GM19023 (cell line): ENCODE measurements around the gene PARVA.
"Not testable (repeated sequence)": the region's sequence is repeated elsewhere in the genome, so short reads cannot be mapped to it uniquely, and the experiment has no call there.

Experiments
- ATAC-seq: cut with Tn5 transposase; IDR thresholded peaks from one replicate; pipeline ENCODE4 v1.9.1; 2021; ENCODE audit warnings: mild to moderate bottlenecking, moderate library complexity; ENCODE audit not compliant: unreplicated experiment

PARVA gene

GRCh38 chr11:12377106-12377823 lies at the start of gene PARVA:
TSS of gene PARVA (plus strand) at chr11:12377571. CDS start at chr11:12377648, 77 bp downstream.
- no peak for ATAC-seq

GRCh38 chr11:12329169-12329568 lies 48.2 kb upstream of the PARVA start:
- ATAC-seq: no peak

GRCh38 chr11:12329797-12330196 lies 47.6 kb upstream of the PARVA start:
- ATAC-seq: no peak

- no peak for ATAC-seq
Measured at GRCh38 chr11:12330485-12331231, 46.7 kb upstream of the PARVA start.

- ATAC-seq: no peak
Measured at GRCh38 chr11:12331239-12331874, 46.0 kb upstream of the PARVA start.

- no peak for ATAC-seq
Measured at GRCh38 chr11:12343526-12343925, 33.8 kb upstream of the PARVA start.

- no peak for ATAC-seq
Measured at GRCh38 chr11:12353534-12353933, 23.8 kb upstream of the PARVA start.

GRCh38 chr11:12354750-12355545 lies 22.4 kb upstream of the PARVA start:
- no peak for ATAC-seq

- no peak for ATAC-seq
Measured at GRCh38 chr11:12356944-12357655, 20.3 kb upstream of the PARVA start.

GRCh38 chr11:12357697-12358096 lies 19.7 kb upstream of the PARVA start:
- ATAC-seq: not testable (repeated sequence)

- no peak for ATAC-seq
Measured at GRCh38 chr11:12358302-12359188, 18.8 kb upstream of the PARVA start.

GRCh38 chr11:12359761-12360160 lies 17.6 kb upstream of the PARVA start:
- ATAC-seq: no peak

GRCh38 chr11:12361682-12362081 lies 15.7 kb upstream of the PARVA start:
- no peak for ATAC-seq

- ATAC-seq: no peak
Measured at GRCh38 chr11:12362857-12363256, 14.5 kb upstream of the PARVA start.

GRCh38 chr11:12363373-12363772 lies 14.0 kb upstream of the PARVA start:
- ATAC-seq: no peak

- ATAC-seq: not testable (repeated sequence)
Measured at GRCh38 chr11:12365965-12366575, 11.3 kb upstream of the PARVA start.

GRCh38 chr11:12367057-12367456 lies 10.3 kb upstream of the PARVA start:
- ATAC-seq: not testable (repeated sequence)

GRCh38 chr11:12372111-12372510 lies 5.3 kb upstream of the PARVA start:
- no peak for ATAC-seq

GRCh38 chr11:12375720-12376119 lies 1.7 kb upstream of the PARVA start:
- ATAC-seq: no peak
